ENCODE results near the gene C18orf32.
"Not testable (repeated sequence)": the region's sequence is repeated elsewhere in the genome, so short reads cannot be mapped to it uniquely, and the experiment has no call there.

C18orf32 gene

GRCh38 chr18:49500201-49500921, 13.3 kb upstream of the C18orf32 start:
- no peak for DNase-seq

DNA sequence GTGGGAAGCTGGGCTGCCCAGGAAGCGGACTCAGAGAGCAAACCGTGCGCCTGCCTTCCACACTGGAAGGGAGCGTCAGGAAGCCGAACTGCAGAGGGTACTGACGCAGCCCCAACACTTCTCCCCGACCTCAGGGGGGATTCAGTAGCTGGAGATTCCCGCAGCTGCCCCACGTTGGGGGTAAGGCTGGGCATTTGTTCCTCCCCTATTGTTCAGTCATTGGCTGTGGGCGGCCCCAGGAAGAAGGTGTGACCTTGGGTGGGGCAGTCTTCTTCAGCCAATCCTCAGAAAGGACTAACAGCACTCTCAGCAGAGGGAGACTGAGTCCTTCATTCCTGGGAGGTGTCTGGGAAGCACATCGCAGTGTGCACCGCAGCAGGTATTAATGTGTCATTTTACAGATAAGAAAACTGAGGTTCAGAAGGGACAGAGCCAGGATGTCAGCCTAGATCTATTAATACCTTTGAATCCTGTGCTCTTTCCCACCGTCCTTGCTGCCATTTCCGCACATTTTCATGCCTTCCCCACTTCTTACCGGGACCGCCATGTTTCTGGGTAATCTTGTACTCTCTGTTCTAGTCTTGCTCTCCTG, 12.1 kb upstream of the C18orf32 start:
- DNase-seq = no peak

DNA sequence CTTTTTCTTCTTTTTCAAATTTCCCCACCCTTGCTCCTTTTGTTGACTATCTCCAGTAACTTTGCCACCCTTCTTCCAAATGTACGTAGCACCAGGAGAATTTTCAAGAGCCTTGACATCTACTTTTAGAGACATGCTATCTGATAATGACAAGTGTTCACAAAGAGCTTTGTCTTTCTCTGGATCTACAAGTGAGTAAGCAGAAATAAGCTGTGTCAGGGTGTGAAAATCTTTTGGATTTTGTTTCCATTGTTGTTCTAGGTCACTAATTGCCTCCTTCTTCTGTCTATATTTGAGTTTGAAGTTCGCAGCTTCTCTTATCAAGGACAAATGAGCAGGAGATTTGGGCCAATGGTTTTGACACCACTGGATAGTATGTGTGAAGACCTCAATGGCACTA, 8.4 kb upstream of the C18orf32 start:
- DNase-seq = no peak

DNA sequence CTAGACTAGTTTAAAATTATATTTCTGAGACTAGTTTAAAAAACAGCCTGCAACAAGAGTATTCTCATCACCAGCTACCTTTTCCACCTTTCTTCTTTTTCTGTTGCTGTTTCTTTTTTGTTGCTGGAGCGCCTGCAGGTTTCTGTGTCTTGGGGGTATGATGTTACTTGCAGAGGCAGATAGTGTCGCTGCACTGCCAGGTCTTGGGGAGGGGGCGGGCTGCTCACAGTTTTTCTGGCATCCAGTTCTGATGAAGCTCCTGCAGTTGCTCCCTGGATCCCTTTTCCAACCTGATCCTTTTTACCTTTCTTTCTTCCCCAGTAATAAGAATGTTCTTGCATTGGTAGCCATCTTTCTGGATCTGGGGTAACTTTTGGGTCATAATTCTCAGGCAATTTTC, 8.0 kb upstream of the C18orf32 start:
- no peak for DNase-seq

DNA sequence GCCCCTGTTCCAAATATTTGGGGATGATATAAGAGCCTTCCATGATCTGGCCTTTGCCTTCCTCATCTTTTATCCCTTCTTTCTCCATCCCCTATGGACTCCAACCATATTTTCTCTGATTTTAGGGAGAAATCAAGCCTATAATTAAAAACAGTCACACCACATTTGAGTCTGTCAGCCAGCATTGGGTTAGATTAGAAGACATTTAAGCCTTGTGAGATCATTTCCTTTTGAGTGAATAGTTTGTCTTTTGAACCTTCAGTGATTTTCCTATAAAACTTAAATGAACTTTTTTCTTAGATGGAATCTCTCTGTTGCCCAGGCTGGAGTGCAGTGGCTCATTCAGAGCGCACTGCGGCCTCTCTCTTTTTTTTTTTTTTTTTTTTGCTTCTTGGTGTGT, 7.6 kb upstream of the C18orf32 start:
- DNase-seq = no peak

- no peak for DNase-seq
Measured at GRCh38 chr18:49492694-49493033, 5.6 kb upstream of the C18orf32 start.

- peak; percentile 26 to 98 (median 78) for DNase-seq
Measured at GRCh38 chr18:49491857-49492693, 5.0 kb upstream of the C18orf32 start, which contains the start of gene RPL17. Gene RPL17, minus strand, starts transcription at chr18:49492465.

DNA sequence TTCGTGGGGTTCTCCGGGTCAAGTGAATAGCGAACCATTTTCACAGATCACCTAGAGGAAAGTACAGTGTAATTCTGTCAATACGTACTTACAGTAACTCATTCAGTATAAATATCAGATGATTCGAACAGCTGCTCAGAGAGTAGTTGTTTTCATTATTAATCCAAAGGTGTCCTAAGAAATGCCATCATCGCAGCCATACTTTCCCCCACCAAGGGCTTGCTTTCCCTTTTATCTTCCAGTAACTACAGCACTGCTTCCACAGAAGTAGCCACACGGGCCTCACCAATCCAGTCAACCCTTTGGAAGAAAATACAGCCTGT, 4.5 kb upstream of the C18orf32 start:
- DNase-seq = no peak

- DNase-seq = peak in 1 of 5 experiments; percentile 57
Measured at GRCh38 chr18:49490246-49490762, 3.3 kb upstream of the C18orf32 start.

DNA sequence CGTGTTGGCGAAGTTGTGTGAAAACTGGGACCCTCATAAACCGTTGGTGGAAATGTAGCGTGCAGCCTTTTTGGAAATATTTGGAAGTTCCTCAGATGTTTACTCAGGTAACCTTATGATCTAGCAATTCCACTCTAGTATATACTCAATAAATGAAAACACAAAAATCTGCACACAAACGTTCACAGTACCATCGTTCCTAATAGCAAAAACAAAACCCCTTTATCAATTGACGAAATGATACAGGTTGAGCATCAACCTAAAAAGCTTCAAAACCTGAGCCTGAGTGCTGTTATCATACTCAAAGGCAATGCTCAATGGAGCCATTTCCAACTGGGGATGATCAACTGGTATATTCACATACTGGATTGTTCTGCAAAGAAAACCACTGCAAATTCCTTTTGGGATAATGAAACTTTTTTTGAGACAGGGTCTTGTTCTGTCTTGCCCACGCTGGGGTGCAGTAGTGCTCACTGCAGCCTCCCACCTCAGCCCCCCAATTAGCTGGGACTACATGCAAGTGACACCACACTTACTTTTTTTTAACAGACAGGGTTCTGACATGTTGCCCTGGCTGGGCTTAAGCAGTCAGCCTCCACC, 777 bp upstream of the C18orf32 start:
- DNase-seq = peak in 1 of 5 experiments; percentile 26

DNA sequence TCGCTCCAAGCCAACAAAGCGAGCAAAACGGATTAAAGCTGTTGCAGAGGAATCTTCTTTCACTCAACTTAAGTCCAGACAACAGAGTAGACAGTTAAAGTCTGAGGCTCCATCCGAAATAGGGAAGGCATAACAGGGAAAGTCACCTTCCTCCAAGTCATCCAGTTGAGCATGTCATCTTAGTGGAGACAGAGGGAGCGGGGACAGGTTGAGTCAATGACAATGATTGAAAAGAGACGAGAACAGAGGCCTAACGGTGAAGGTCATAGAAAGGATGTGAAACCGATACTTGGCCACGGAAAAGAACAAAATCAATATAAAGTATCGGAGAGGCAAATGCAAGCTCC, 455 bp downstream of the C18orf32 start:
- no peak for DNase-seq

DNA sequence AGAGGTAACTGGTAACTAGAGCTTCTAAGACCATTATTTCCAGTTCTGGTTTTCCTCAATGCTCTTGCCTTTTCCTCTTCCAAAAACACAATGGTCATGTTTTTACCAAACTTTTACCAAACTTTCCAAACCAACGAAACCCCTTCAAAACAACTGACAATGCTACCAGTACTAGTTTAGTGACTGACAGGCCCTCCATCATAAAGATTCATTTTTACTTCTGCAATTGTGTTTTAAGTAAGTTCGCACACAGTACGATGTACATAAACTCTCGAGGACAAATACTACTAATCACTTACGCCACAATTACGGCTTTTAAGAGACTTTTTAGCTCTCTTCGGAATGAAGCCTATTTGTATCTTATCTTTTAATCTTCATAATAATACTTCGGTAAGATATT, 900 bp downstream of the C18orf32 start:
- DNase-seq = no peak

GRCh38 chr18:49483198-49483597, 3.8 kb downstream of the C18orf32 start:
- DNase-seq = no peak

GRCh38 chr18:49481907-49482306, 5.1 kb downstream of the C18orf32 start:
- DNase-seq = no peak

- DNase-seq = no peak
Measured at GRCh38 chr18:49481317-49481716, 5.7 kb downstream of the C18orf32 start.

GRCh38 chr18:49479381-49480137, 7.5 kb downstream of the C18orf32 start:
- no peak for DNase-seq

GRCh38 chr18:49476664-49477411, 10.2 kb downstream of the C18orf32 start:
- DNase-seq = no peak

DNA sequence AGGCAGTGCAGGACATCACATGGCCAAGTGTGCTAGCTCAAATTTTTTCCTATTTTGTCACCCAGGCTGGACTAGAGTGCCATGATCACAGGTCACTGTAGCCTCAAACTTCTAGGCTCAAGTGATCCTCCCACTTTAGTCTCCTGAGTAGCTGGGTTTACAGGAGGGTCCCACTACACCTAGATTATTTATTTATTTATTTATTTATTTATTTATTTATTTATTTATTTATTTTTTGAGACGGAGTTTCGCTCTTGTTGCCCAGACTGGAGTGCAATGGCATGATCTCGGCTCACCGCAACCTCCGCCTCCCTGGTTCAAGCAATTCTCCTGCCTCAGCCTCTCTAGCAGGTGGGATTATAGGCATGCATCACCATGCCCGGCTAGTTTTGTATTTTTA, 12.1 kb downstream of the C18orf32 start:
- not testable (repeated sequence) for DNase-seq

- DNase-seq = no peak
Measured at GRCh38 chr18:49473721-49474120, 13.3 kb downstream of the C18orf32 start.

- DNase-seq = no peak
Measured at GRCh38 chr18:49472459-49472858, 14.6 kb downstream of the C18orf32 start.

DNA sequence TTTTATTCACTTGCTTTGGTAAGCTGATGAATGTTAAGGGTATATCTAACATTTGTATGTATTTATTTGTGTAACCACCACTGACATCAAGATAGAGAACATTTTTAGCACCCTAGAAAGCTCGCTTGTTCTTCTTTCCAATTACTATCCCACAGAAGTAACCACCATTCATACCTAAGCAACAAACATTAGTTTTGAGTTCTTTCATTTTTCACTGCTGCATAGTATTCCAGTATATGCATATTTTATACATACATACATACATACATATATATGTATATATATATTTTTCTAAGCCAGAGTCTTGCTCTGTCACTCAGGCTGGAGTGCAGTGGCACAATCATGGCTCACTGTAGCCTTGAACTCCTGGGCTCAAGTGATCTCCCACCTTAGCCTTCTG, 15.5 kb downstream of the C18orf32 start:
- no peak for DNase-seq

GRCh38 chr18:49467599-49467998, 19.4 kb downstream of the C18orf32 start:
- DNase-seq = no peak
